GM12865 (cell line): ENCODE results near the gene OR5K1.

Experiments used
- DNase-seq: peaks from one replicate; pipeline ENCODE4 v3.0.0; 2010; ENCODE audit warnings: low read depth
- H3K4me3 ChIP-seq: 2 replicates; pipeline ENCODE4 v1.5.1; 2011; ENCODE audit warnings: mild to moderate bottlenecking, low read depth, low read length, control low read depth
- CTCF ChIP-seq: IDR thresholded peaks from 2 replicates; pipeline ENCODE4 v1.5.1; 2011; ENCODE audit warnings: low read length, control low read depth, low read depth, inconsistent platforms; ENCODE audit not compliant: insufficient read depth; ENCODE audit errors: missing control alignments

Gene OR5K1

GRCh38 chr3:98497381-98497780 lies 34.4 kb downstream of the OR5K1 start, which contains the start of gene OR5K2:
Gene OR5K2, plus strand, starts transcription at chr3:98497681. Its CDS starts 0 bp downstream, at chr3:98497681.
- H3K4me3 ChIP-seq, result no peak within 1 kb of the TSS
- DNase-seq, result no peak
- no peak for TF ChIP-seq CTCF

DNA sequence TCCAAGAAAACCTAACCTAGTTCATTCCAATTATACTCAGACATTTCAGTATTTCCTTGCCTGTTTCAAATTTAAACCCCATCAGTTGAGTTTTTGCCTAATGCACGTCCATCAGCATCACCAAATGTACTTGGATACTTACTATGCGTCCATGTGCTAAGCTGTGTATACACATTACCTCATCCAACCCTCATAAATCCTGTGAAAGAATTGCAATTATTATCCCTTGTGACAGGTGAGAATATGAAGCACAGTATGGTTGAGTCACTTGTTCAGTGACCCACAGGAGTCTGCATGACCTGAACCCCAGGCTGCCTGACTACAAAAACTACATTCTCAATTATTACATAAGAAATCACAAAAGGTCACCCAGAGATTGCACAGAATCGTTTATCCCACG lies 37.0 kb downstream of the OR5K1 start:
- no peak overlapping the region for H3K4me3 ChIP-seq
- no peak for DNase-seq
- no peak for TF ChIP-seq CTCF

GRCh38 chr3:98501270-98501669 lies 38.3 kb downstream of the OR5K1 start:
- TF ChIP-seq CTCF, result no peak
- no peak overlapping the region for H3K4me3 ChIP-seq
- DNase-seq, result no peak

DNA sequence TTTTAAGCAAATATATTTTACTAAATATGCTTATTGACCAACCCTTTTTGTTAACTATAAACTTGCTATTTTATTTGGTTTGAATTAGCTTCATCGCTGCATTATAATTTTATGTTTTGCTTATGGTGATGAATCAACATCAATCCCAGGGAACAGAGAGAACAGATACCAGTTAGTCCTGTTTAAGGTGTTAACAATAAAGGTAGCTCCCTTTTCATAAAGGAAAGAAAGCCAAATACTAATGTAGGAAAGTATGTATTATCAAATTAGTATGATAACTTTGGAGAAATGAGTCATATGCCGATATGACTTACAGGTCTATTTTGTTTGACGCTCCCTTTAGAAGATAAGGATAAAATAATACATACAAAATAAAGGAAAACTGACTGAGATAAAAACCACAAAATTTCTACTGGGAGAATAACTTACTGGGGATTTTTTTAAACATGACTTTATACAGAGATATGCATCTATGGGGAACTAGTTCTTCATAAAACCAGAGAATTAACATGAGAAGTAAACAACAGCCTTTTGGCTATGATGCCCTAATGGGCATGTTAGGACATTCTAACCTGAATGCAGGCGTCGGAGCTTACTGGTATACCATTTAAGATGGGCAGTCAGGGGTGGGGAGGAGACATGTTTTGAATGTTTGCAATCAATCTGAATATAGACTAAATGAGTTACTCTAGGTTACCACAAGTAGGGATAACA lies 39.0 kb downstream of the OR5K1 start:
- no peak for TF ChIP-seq CTCF
- no peak overlapping the region for H3K4me3 ChIP-seq
- DNase-seq, result no peak

DNA sequence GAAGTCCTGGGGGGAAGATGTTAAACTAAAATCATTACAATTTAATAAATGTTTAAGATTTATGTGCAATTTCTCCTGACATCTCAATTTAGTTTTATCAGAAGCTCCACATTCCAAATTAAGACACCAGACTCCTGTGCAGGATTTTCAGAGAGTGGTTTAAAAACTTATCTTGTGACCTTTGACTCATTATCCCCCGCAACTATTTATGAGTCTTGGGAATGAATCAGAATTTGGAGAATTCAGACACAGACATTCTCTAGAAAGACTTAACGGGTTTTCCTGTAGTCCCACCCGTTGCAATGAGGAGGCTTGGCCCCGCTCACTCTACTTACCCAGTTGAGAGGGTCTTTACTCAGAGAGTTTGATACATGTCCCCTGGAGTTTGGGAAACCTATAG lies 41.5 kb downstream of the OR5K1 start:
- H3K4me3 ChIP-seq, result no peak overlapping the region
- no peak for DNase-seq
- TF ChIP-seq CTCF, result no peak

- no peak for TF ChIP-seq CTCF
- no peak overlapping the region for H3K4me3 ChIP-seq
- DNase-seq, result no peak
These were observed 45.6 kb downstream of the OR5K1 start for GRCh38 chr3:98508582-98508981.

- H3K4me3 ChIP-seq, result no peak overlapping the region
- DNase-seq, result no peak
- no peak for TF ChIP-seq CTCF
These were observed 49.6 kb downstream of the OR5K1 start for GRCh38 chr3:98512576-98512975.
